ENCODE results near the gene NOX5.

The NOX5 gene

DNA sequence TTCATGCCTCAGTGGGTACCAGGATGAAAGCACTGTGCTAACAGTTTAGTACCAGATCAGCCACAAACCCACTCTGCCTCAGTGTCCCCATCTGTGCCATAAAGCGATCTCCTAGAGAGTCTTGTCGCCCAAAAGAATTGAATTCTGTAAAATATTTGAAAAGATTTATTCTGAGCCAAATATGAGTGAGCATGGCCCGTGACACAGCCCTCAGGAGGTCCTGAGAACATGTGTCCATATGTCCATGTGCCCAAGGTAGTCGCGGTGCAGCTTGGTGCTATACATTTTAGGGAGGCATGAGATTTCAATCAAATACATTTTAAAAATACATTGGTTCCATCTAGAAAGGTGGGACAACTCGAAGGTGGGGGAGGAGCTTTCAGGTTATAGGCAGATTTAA is 15.4 kb upstream of the NOX5 start:
- ATAC-seq (no peak), DNase-seq (ENCODE audit: low spot score in 2 of 2) (no peak)
- Mint-ChIP-seq H3K4me3 (no peak overlapping the region), H3K36me3 (no peaks in the 10 kb centered on the region), H3K9me3 (no peaks in the 10 kb centered on the region), H3K4me1 (no peaks in the 10 kb centered on the region), H3K27ac (no peak overlapping the region)

DNA sequence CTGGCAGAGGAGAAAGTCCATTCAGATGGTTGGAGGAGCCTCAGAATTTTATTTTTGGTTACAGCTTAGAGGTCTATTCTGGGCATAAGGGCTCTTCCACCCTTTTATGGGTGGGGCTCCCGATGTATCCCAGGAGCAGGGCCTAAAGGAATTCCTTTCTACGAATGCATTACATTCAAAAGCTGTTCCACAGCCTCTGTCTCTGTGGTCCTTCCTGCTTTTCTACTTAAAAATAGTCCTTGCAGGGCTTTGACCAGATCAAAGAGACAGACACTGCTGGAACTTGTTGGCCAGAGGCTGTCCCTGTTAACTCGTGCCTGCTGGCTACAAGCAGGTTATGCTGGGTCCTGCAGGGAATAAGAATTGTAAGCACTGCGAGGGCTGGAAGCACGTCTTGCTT is 14.4 kb upstream of the NOX5 start:
- DNase-seq (ENCODE audit: low spot score in 2 of 2) (no peak), ATAC-seq (no peak)
- Mint-ChIP-seq H3K9me3 (no peaks in the 10 kb centered on the region), H3K4me1 (no peaks in the 10 kb centered on the region), H3K27ac (no peak overlapping the region), H3K4me3 (no peak overlapping the region), H3K36me3 (no peaks in the 10 kb centered on the region)

DNA sequence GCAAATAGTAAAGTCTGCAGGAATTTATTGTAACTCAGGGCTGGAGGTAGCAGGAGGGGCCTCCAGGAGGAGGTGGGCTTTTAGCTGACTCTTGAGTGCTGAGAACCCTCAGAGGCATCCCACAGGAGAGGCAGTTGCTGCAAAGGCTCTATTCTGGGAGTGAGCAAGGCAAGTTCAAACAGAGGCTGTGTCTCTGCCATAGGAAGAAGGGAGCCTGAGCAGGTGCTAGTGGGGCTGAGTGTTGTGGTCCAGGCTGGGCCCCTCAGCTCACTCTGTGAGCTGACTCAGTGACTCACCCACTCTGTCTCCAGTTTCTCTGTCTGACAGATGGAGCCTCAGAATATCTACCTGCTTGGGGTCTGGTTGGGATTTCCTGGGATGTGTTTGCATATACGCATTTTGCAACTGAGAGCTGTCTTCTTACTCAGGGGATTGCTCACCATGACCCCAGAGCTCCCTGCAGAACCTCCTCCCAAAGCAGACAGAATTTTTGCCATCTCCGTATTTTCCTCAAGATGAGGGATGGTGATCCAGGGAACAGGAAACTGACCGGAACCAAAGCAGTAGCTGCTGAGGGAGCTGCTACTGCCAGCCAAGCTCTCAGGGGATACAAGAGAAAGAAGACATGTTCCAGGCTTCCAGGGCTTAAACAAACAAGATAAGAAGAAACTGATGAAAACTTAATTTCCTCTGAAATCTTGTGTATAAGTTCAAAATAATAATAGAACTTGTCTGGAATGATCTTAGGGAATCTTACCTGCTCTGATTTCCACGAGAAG is 13.6 kb upstream of the NOX5 start:
- Mint-ChIP-seq H3K36me3 (no peaks in the 10 kb centered on the region), H3K4me1 (no peaks in the 10 kb centered on the region), H3K27ac (no peak overlapping the region), H3K9me3 (no peaks in the 10 kb centered on the region), H3K4me3 (no peak overlapping the region)
- ATAC-seq (peak; percentile 36), DNase-seq (ENCODE audit: low spot score in 2 of 2) (no peak)

DNA sequence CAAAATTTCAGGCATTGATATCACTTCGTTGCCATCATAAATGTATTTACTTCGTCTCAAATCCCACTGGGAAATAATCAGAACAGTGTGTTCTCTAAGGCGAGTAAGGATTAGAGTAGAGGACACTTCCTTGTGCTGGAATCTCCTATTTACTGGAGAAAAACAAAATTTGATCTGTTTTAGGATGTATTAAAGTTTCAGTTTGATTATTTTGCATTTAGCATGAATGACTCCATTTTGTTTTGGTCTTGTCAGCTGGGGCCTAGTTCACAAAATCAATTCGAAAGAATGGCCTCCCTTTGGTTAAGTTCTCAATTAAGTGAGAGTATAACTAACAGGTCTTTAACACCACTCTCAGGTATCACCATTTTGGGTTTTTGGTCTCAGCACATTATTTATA is 11.7 kb upstream of the NOX5 start:
- no peak for DNase-seq (ENCODE audit: low spot score in 2 of 2)
- no peak for ATAC-seq
- Mint-ChIP-seq H3K36me3 (no peaks in the 10 kb centered on the region), H3K9me3 (peaks cover 3% of the 10 kb centered on the region), H3K27ac (no peak overlapping the region), H3K4me3 (no peak overlapping the region), H3K4me1 (no peaks in the 10 kb centered on the region)

DNA sequence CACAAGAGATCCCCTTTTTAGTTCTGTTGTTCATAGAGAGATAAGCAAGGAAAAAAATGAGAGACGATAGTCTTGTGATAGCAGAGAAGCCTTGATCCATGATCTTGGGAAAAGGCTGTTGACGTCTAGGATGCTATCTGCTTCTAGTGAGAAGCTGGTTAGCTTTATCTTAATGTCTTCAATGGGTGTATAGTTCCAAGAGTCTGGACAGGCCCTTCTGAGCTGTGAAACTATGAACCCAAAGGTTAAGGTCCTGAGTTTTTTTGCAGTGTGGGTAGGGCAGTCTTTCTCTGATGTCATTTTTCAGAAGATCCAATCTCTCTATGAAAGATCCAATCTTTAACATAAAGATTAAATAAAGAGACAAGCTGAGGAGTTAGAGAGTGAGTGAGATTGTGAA is 10.5 kb upstream of the NOX5 start:
- Mint-ChIP-seq H3K4me3 (no peak overlapping the region), H3K27ac (no peak overlapping the region), H3K4me1 (no peaks in the 10 kb centered on the region), H3K9me3 (peaks cover 7% of the 10 kb centered on the region), H3K36me3 (no peaks in the 10 kb centered on the region)
- ATAC-seq (no peak), DNase-seq (ENCODE audit: low spot score in 2 of 2) (no peak)

DNA sequence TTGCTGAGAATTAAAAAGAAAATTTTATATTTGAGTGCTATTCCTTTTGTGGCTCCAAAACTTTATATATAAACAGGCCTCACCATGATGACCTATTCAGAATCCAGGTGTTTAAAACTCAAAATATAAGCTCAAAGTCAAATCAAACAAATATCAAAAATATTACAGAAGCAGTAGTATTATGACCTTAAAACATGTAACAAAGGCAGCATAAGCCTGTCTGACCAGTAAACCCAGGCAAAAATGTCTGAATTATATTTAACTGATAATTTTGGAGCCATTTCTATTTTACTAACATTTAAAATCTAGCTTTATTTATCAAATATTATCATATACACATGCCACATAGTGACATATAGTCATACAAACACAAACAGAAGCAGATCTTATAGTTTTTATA is 6.4 kb upstream of the NOX5 start:
- Mint-ChIP-seq H3K9me3 (peaks cover 11% of the 10 kb centered on the region), H3K4me1 (no peaks in the 10 kb centered on the region), H3K4me3 (no peak overlapping the region), H3K27ac (no peak overlapping the region), H3K36me3 (no peaks in the 10 kb centered on the region)
- no peak for DNase-seq (ENCODE audit: low spot score in 2 of 2)
- no peak for ATAC-seq

DNA sequence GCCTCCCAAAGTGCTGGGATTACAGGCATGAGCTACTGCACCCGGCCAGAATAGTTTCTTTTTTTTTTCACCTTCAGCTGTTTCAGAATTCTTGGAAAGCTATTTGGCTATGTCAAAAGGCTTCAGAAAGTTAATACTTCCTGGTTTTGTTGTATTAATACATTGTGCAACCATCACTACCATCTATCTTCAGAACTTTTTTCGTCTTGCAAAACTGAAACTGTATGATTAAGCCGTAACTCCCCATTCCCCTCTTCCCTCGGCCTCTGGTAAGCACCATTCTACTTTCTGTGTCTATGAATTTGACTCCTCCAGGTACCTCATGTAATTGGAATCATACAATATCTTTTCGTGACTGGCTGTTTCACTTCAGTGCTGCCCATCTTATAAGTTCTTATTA is 5.2 kb upstream of the NOX5 start:
- Mint-ChIP-seq H3K4me3 (no peak overlapping the region), H3K4me1 (no peaks in the 10 kb centered on the region), H3K9me3 (peaks cover 11% of the 10 kb centered on the region)

DNA sequence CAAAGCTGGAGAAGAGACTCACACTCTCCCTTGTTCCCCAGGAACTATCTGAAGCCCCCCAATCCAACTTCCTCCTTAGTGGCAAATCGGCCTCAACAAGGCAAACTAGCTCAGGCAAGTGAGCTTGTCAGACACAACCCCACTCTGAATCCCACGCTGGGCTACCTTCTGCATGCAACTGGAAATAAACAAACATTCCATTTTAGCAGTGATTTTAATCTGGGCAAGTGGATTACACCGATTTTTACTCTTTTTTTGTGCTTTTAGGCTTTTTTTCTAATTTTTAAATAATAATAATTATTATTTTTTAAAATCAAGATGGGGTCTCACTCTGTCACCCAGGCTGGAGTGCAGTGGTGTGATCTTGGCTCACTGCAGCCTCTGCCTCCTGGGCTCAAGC is 2.9 kb upstream of the NOX5 start:
- no peak for ATAC-seq
- no peak for DNase-seq (ENCODE audit: low spot score in 2 of 2)
- H3K4me1 Mint-ChIP-seq = no peaks in the 10 kb centered on the region
- H3K4me3 Mint-ChIP-seq = no peak overlapping the region
- H3K36me3 Mint-ChIP-seq = no peaks in the 10 kb centered on the region
- H3K27ac Mint-ChIP-seq = no peak overlapping the region
- peaks cover 11% of the 10 kb centered on the region for H3K9me3 Mint-ChIP-seq

More for the DNA sequence above, 5.2 kb upstream of the NOX5 start:
- Mint-ChIP-seq H3K36me3 (no peaks in the 10 kb centered on the region), H3K27ac (no peak overlapping the region)
- ATAC-seq (no peak), DNase-seq (ENCODE audit: low spot score in 2 of 2) (no peak)

DNA sequence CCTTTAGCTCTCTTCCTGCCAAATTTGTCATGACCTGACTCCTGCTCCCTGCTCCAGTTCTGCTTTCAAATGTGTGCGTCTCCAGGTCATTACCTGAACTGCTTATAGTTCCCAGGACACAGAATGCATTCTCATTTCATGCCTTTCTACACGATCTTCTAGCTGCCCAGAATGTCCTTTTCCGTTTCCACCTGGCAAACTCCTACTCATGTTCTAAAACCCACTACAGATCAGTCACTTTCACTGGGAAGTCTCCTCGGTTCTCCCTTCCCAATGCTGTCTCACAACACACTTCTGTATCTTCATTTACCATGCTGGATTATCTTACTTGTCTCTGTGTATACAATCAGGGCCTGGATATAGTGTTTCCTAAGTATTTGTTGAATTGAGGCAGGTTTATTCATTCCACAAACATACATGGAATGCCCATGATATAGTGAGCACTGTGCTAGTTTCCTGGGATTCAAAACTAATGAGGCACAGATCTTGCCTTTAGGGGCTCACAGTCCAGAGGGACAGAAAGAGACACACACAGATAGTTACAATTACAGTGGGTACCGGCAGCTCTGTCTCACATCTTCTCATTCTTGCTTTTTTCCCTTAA is 1.6 kb upstream of the NOX5 start:
- H3K36me3 Mint-ChIP-seq = no peaks in the 10 kb centered on the region
- no peak for ATAC-seq
- H3K4me1 Mint-ChIP-seq = no peaks in the 10 kb centered on the region
- no peak for DNase-seq (ENCODE audit: low spot score in 2 of 2)
- H3K4me3 Mint-ChIP-seq = no peak overlapping the region
- H3K9me3 Mint-ChIP-seq = peaks cover 8% of the 10 kb centered on the region
- H3K27ac Mint-ChIP-seq = no peak overlapping the region

DNA sequence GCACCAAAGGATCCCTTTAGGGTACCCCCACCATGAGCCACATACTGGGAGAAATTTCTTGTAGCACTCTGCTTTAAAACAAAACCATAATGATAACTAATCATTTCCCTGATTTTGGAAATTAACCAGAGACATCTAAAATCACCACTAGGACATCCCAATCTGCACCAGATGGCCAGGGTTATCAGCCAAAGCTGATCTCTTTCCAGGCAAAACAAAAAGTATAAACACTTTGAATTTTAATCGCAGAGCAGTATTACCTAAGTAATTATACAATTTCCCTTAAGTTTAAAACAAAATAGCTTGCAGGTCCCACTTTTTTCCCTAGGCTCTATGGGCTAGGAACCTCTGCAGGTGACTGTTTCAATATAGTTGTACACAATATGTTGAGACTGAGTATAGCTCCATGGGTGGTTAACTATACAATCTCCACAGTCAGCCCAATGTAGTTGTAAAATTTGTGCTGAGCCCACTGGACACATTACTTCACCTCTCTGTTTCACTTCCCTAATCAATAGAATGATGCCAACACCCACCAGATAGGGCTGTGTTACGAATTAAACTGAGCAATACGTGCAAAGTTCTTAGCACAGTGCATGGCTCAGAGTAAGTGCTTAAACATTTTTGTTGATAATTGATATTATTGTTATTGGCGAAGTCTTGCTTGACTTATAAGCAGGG is 629 bp upstream of the NOX5 start:
- H3K9me3 Mint-ChIP-seq = peaks cover 4% of the 10 kb centered on the region
- H3K4me3 Mint-ChIP-seq = no peak overlapping the region
- ATAC-seq (no peak), DNase-seq (ENCODE audit: low spot score in 2 of 2) (no peak)
- H3K4me1 Mint-ChIP-seq = no peaks in the 10 kb centered on the region
- no peak overlapping the region for H3K27ac Mint-ChIP-seq
- H3K36me3 Mint-ChIP-seq = no peaks in the 10 kb centered on the region

DNA sequence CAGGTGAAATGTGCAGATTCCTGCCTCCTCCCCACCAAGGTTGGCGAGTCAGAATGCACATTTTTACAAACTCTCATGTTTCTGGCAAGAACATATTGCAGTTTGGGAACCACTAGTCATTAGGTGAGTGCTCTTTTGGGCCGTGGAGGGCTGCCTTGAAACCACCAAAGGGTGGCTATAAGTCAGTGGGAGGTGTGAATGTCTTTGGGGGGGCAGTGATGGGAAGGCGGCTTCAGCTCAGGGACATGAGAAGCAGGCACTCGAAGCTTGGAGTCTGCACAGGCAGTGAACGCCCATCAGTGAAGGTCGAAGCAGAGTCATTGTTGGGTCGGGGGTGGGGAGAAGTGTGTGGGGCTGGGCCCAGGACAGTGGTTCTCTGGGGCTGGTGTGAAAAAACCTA is 1.1 kb downstream of the NOX5 start:
- no peak overlapping the region for H3K4me3 Mint-ChIP-seq
- no peaks in the 10 kb centered on the region for H3K4me1 Mint-ChIP-seq
- ATAC-seq (no peak), DNase-seq (ENCODE audit: low spot score in 2 of 2) (no peak)
- no peaks in the 10 kb centered on the region for H3K36me3 Mint-ChIP-seq
- H3K9me3 Mint-ChIP-seq = no peaks in the 10 kb centered on the region
- H3K27ac Mint-ChIP-seq = no peak overlapping the region

DNA sequence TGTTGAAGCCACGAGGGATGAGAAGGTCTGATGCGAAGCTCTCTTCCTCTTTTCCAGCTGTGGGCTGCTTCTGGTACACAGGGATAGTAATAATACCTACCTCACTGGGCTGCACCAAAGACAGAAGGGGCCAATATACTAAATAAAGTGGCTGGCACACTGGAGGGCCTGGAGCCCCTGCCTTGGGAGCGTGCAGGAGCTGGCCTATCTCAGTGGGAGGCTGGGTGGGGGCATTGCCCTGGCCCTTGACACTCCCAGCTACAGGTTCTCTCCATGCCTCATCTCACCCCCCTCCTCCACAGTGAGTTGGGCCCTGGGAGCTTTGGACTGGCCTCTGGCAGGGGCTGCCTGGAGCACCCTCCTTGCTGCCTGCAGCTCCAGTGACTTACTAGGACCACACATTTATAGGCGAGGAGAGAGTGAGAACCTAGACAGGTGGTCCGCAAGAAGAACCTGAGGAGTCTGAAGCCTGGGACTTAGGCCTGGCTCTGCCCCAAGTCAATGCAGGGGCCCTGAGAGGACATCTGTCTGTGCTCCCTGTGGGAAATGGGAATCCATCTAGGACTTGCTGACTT is 1.6 kb downstream of the NOX5 start:
- Mint-ChIP-seq H3K36me3 (no peaks in the 10 kb centered on the region), H3K4me1 (no peaks in the 10 kb centered on the region), H3K9me3 (no peaks in the 10 kb centered on the region), H3K4me3 (no peak overlapping the region), H3K27ac (no peak overlapping the region)
- no peak for ATAC-seq
- no peak for DNase-seq (ENCODE audit: low spot score in 2 of 2)

DNA sequence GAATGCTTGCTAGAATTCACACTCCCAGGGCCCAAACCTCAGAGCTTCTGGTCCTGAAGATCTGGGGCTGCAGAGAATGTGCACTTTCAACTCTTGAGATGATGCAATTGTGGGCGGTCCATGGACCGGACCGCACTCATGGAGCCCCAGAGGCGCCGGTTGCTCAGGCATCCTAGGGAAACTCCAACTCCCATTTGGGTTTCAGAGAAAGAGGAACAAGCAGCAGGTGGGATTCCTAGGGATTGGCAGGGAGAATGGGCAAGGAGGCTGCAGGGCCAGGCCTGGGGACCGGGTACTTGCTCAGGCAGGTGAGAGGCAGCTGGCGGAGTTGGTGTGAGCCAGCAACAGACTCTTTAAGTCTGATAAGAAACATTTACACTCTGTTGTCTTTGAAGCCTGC is 3.5 kb downstream of the NOX5 start:
- Mint-ChIP-seq H3K4me1 (no peaks in the 10 kb centered on the region), H3K27ac (no peak overlapping the region), H3K36me3 (no peaks in the 10 kb centered on the region), H3K4me3 (no peak overlapping the region), H3K9me3 (no peaks in the 10 kb centered on the region)
- no peak for DNase-seq (ENCODE audit: low spot score in 2 of 2)
- ATAC-seq = no peak

DNA sequence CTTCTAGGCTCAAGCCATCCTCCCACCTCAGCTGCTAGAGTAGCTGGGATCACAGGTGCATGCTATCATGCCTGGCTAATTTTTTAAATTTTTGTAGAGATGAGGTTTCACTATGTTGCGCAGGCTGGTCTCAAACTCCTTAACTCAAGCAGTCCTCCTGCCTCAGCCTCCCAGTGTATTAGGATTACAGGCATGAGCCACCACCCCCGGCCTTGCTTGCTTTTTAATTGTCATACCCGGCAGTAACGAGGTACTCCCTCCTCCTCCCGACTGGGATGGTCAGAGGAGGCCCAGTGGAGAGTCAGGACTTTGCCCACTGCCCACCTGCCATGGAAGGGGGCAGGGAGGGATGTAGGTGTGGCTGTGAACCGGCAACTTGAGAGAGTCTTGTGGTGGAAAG is 4.5 kb downstream of the NOX5 start:
- Mint-ChIP-seq H3K27ac (no peak overlapping the region), H3K4me3 (no peak overlapping the region), H3K4me1 (no peaks in the 10 kb centered on the region), H3K9me3 (no peaks in the 10 kb centered on the region), H3K36me3 (no peaks in the 10 kb centered on the region)
- ATAC-seq (no peak), DNase-seq (ENCODE audit: low spot score in 2 of 2) (no peak)

DNA sequence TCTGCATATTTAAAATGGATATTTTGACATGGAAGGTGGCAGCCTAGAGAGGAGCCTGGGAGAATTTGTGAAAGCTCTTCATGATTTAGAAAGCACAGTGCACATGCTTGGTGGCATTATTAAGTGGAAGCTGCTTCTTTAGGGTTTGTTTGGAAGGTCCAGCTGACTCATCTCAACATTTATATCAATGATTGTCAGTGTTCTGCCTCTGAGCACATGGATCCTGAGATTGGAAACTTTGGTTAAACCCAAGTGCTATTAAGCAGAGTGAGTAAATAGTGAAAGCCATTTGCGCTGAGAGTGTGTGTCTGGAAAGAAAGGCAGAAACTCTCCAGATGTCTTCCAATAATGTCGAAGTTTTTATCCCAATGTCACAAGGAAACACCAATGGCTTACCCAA is 7.4 kb downstream of the NOX5 start:
- Mint-ChIP-seq H3K36me3 (no peaks in the 10 kb centered on the region), H3K4me1 (no peaks in the 10 kb centered on the region), H3K9me3 (no peaks in the 10 kb centered on the region), H3K4me3 (no peak overlapping the region), H3K27ac (no peak overlapping the region)
- ATAC-seq (no peak), DNase-seq (ENCODE audit: low spot score in 2 of 2) (peak in 1 of 2 donors; percentile 1)

DNA sequence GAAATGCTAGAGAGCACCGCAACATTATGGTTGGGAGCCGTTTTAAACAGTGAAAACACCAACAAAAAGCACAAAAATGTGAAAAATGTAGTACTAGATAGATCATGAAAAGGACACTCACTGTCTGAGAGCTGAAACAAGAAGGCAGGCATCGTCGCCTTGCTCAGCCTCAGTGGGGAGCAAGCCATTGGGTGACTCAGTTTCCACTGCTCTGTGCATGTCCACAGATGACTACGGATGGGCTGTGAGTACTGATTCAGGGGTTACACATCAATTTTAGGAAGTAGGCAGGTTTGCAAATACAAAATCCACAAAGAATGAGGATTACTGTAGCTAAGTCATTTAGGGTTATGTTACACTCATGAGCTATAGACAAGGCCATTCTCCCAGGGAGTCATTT is 10.8 kb downstream of the NOX5 start:
- Mint-ChIP-seq H3K36me3 (no peaks in the 10 kb centered on the region), H3K4me1 (no peaks in the 10 kb centered on the region), H3K27ac (no peak overlapping the region), H3K9me3 (no peaks in the 10 kb centered on the region), H3K4me3 (no peak overlapping the region)
- peak in 1 of 2 donors; percentile 36 for DNase-seq (ENCODE audit: low spot score in 2 of 2)
- no peak for ATAC-seq
